C4-2B (cell line): Measurements from ENCODE around the gene ACBD4.

Experiments
- CTCF ChIP-seq: fragments of 450-650 bp; conservative IDR thresholded peaks from 2 replicates; pipeline ENCODE4 v1.5.1; 2017; ENCODE audit warnings: mild to moderate bottlenecking
- ZFX ChIP-seq: fragments of 450-650 bp; IDR thresholded peaks from 2 replicates; pipeline ENCODE4 v1.6.1; 2017

- TF ChIP-seq CTCF = no peak
- no peak for TF ChIP-seq ZFX
Observed at GRCh38 chr17:45137561-45138305, 2.2 kb downstream of the ACBD4 start.
